ENCODE results near the gene RIN3.

DNA sequence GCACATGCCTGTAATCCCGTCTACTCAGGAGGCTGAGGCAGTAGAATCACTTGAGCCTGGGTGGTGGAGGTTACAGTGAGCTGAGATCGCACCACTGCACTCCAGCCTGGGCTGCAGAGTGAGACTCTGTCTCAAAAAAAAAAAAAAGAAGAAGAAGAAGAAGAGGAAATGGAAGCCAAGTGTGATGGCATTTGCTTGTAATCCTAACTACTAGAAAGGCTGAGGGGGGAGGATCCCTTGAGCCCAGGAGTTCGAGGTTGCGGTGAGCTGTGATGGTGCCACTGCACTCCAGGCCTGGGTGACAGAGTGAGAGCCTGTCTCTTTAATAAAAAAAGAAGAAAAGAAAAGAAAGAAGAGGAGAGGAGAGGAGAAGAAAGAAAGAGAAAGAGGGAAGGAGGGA, 182.8 kb downstream of the RIN3 start:
- TF ChIP-seq, protein P1, sequence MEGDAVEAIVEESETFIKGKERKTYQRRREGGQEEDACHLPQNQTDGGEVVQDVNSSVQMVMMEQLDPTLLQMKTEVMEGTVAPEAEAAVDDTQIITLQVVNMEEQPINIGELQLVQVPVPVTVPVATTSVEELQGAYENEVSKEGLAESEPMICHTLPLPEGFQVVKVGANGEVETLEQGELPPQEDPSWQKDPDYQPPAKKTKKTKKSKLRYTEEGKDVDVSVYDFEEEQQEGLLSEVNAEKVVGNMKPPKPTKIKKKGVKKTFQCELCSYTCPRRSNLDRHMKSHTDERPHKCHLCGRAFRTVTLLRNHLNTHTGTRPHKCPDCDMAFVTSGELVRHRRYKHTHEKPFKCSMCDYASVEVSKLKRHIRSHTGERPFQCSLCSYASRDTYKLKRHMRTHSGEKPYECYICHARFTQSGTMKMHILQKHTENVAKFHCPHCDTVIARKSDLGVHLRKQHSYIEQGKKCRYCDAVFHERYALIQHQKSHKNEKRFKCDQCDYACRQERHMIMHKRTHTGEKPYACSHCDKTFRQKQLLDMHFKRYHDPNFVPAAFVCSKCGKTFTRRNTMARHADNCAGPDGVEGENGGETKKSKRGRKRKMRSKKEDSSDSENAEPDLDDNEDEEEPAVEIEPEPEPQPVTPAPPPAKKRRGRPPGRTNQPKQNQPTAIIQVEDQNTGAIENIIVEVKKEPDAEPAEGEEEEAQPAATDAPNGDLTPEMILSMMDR (IDR thresholded peaks at IDR 0.05) = no peak
- TF ChIP-seq POLR2A (IDR thresholded peaks at IDR 0.05) = no peak

Data from prostate gland (tissue), 2 donors.